Activated CD4-positive, alpha-beta T cell treated with anti-CD3 and anti-CD28 coated beads, Interleukin-2, Interleukin-6, amounts not matched to agents 100 ng/mL and 50 ng/mL, durations not matched to agents 16 hours and 8 hours (primary cell): ENCODE data around the gene CD34.
"Not testable (repeated sequence)": the region's sequence is repeated elsewhere in the genome, so short reads cannot be mapped to it uniquely, and the experiment has no call there.

ENCODE experiments used
- DNase-seq: peaks from one replicate; pipeline ENCODE4 v3.0.0-alpha.2; 2020

CD34 gene, protein sequence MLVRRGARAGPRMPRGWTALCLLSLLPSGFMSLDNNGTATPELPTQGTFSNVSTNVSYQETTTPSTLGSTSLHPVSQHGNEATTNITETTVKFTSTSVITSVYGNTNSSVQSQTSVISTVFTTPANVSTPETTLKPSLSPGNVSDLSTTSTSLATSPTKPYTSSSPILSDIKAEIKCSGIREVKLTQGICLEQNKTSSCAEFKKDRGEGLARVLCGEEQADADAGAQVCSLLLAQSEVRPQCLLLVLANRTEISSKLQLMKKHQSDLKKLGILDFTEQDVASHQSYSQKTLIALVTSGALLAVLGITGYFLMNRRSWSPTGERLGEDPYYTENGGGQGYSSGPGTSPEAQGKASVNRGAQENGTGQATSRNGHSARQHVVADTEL

DNA sequence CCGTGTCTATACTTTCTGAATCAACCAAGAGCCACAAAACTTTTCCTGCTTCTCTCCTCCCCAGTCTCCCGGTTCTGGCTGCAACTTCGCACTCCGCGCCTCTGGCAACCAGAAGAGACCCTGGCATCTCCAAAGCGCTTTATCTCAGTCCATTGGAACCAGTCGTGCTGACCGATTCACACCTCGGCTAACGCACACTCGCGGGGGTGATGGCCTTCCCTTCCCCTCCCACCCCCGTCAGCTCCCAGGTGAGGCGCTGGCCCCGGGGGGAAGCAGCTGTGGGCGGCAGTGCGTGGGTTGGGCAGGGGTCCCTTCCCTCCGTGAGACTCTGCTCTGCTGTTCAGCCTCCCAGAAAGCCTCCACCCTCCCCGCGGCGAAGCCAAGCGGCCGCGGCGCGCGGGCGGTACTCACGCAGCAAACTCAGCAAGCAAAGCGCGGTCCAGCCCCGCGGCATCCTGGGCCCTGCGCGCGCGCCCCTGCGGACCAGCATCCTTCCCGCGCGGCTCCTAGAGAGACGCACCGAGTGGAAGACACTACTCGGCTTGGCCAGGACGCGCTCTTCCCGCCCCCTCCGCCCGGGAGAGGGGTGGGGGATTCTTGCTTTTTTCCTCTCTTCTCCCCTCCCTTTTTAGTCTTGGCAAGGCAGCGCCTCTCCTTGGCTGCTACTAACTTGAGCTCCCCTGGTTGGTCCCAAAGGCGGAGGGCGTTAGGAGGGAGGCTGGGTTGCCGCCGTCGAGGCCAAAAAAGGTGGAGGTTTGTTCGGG lies at the start of gene CD34:
TSS of gene CD34 (minus strand) at position 535 of the 764 bp plus-strand sequence. CDS start at position 490, 45 bp downstream.
- peak; percentile 12 for DNase-seq

DNA sequence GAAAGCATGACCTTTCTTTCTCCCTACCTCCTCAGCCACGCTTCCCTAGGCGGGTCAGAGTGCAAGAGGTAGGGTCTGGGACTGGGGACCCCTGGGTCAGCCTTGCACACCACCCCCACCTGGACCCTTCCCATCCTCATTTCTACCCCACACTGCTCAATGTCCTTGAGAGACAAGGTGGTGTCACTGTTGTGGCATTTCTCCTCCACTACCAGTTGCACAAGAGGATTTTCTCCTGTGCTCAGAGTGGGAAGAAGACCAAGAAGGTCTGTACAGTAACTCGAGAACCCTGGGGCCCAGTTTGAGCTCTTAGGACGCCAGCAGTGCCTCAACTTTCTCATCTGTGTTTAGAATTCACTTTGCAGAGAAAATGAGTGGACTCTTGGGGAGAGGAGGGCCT lies 49.4 kb upstream of the CD34 start:
- DNase-seq, result no peak

DNA sequence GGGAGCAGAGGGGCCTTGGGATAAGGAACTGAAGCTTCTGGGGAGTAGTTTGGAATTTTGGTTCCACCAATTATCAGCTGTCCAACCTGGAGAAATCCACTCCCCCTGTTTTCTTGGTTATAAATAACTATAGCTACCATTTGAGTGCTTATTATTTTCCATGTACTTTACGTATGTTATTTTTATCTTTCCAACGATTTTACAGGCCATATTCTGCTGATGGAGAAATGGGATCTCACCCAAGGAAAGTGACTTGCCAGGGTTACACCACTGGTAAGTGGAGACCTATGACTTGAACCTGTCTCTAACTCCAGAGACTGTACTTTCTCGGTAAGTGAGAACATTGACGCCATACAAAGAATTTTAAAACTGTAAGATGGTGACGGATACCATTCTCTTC lies 49.0 kb upstream of the CD34 start:
- DNase-seq, result no peak

DNA sequence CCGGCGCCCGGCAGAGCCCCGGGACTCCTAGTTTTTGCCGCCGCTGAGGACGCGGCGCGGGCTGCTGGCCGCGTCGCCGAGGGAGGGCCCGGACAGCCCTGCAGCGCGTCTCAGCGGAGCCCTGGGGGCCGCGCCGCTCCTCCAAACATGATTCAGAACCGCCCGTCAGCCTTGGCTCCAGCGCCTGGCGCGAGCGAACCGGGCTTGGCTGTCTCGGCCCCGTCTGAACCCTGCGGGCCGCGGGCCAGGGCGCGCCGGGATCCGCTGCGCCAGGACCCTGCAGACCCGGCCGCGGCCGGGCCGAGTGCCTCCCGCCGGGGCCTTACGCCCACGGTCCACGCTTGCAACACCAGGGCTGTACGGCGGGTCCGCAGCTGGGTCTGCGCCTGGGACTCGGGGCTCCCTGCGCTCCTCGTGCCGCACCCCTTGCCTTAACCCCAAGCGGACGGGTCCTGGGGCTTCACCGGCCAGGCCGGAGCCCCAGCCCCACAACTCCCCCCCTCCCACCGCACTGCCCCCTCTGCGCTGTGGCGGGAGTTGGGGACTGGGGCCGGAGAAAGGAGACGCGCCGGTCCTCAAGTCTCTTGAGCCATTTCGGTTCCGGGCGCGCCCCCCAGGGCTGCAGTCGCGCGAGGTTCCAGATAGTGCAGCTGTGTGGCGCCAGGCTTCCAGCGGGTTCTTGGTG lies 48.4 kb upstream of the CD34 start:
- no peak for DNase-seq

DNA sequence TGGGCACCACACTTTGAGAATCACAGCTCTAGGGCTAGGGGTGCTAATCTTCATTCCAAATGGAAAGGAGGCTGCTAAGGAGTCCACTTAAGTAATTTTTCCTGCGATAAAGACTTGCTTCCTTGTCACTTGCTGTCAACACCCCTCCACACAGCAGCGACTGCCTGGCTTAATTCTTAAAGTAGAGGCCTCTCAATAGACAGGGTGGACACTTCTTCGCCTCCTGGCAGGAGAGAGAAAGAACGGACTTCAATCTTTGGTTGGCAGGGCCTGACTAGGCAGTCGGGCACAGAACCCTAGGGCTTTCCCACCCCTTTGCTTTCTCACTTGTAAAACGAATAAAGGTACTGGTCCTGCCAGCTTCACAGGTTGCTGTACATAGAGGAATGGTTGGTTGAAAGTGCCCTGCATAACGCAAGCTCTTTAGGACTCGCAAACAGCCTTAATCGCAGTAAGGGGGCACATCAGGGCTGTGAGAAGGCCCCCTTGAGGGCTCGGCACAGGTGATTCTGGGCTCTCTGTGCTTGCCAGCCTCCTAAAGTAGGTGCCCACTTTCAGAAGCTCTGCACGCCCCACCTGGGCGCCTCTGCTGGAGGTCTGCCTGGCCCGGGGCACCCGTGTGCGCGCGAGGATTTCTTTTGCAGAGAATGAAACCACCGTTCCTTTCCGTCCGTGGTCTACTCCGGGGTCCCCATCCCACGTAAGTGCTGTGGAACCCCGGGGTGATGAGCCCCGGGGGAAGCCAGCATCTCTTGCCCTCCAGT lies 47.6 kb upstream of the CD34 start:
- DNase-seq, result no peak

DNA sequence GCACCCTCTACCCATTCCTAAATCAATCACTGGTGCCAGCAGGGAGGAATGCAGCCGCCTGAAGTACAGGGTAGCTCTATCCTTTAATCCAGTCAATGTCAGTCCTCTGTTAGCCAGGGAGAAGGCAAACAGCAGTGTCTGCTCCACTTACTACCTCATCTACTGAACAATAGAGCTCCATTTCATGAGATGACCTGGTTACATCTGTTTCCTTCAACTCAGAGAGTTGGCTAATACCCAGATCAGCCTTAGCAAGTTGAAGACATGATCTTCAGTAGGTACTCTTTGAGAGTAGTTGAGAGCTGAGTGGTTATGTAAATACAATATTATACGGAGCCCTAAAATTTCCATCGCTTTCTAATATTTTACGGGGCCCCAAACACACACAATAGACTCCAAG lies 46.1 kb upstream of the CD34 start:
- DNase-seq, result no peak

DNA sequence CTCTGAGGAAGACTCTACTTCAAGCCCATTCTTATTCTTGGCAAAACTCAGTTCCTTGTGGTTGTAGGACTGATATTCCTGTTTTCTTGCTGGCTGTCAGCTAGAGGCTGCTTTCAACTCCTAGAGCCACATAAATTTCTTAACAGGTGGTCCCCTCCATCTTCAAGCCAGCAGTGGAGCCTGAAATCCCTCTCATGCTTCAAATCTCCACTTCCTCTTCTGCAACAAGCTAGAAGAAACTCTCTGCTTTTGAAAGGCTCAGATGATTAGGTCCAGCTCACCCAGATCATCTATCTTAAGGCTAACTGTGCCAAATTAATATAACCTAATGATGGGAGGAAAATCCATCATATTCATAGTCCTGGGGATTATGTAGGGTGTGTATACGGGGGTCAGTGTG lies 43.2 kb upstream of the CD34 start:
- DNase-seq, result no peak

DNA sequence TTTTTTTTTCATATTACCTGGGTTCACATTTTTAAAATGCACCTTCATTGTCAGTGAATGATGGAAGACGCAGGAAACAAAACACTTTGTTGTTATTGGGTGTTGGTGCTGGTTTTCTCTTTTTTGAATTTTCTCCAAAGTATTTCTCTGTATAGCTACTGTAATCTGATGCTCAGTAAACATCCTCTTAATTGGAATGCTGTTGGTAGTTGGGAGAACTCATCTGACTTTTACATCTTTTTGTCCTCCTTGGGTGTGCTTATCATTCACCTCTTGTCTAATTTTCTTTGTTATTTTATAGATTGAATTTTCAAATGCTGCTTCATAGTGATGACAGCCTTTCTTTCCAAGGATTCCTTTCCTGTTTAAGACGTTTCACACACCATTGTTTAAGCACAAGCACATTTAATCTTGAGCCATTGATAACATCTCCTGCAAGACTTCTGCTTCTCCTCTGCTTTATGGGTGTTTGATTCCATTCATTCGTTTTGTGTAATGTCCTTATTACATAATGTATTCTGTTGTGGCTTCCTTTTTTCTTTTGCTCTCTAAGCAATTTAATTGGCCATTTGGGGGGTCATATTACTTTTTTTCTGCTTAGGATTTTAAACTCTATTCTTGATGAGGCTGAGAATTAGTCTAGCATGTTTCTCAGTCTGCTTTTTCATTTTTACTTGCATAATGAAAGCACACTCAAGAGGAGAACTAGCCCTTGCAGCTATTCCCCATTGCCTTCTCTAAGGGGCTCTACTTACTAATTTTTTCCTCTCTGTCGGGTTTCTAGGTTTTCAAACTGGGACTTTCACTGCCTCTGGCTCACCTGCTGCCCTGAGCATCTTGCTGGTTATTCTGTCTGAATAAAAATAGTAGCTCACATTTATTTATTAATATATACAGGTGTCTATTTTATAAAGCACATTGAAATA lies 42.0 kb upstream of the CD34 start:
- DNase-seq, result no peak

DNA sequence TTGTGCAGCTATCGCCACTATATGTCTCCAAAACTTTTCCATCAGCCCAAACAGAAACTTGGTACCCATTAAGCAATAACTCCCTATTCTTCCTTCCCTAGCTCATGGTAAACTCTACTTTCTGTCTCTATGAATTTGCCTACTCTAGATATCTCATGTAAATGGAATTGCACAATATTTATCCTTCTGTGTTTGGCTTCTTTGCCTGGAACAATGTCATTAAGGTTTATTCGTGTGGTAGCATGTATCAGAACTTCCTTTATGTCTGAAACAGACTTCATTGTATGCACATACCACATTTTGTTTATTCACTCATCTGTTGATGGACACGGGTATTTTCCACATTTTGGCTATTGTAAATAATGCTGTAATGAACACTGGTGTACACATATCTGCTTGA lies 40.7 kb upstream of the CD34 start:
- no peak for DNase-seq

DNA sequence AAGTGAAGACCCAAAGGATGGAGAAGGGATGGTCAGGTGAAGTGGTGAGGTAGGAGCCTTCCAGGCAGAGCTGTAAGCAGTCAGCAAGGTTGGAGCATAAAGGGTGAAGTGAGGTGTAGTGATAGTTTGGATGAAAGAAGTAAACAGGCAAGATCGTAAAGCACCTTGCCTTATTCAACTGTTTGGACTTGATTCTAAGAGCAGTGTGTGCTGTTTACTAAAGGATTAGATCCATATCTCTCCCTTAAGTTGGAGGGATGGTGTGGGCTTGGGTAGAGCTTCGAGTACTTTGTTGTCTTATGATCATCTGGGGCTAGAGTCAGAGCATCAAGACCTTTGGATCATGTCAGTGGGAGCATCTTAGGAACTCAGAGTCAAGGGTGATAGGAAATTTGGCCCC lies 39.8 kb upstream of the CD34 start:
- DNase-seq, result no peak

DNA sequence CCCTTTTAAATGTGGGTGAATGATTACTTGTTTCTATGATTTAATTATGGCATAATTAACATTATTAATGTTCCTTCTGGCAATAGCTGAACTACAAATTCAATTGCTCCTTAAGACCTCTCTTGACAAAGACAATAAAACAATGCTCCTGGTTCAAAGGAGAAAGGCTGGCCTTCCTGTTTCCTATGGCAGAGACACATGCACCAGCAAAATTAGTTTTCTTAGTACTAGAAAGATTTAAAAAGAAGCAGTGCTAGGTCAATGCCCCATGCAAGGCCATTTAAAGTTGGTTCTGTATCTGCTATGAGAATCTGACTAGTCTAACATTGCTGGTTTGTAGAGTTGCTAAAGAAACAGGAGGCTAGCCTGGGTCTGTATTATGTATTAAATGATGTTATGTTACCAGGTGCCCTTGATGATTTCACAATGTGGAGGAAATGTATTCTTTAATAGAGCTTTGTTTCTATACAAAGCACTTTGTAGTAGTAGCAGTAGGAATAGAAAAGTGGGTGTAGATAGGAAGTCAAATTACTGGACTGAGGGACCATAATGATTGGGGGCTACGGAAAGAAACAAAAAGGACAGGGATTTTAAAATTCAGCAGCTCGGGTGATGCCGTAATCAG lies 38.8 kb upstream of the CD34 start:
- DNase-seq, result no peak

DNA sequence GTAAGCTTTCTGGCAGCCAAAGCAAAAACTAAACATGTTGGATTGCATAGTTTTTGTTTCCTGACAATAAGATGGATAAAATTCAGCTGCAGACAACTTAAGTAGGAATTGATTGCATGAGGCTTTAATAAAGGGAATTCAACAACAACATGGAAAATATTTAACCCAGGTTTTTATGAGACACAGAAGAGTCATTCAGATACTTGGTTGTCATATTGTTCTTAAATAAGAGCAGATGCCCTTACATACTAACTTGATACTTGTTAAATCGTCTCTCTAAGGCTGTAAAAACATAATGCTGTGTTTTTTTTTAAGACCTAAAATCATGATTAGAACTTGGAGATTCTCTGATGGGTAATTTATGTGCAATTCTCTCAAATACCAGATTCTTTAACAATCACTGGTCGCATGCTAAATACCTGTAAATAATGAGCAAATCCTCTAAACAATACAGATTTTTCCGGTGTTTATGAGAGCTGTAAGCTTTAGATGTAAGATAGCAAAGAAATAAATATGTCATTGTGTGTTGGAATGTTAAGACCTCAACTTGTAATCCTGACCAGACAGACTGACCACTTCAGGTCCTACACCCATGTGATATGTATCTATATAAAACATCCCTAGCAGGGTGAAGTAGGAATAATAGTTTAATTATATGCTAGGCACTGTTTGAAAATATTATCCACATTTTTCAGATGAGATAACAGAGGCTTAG lies 37.8 kb upstream of the CD34 start:
- DNase-seq, result no peak

DNA sequence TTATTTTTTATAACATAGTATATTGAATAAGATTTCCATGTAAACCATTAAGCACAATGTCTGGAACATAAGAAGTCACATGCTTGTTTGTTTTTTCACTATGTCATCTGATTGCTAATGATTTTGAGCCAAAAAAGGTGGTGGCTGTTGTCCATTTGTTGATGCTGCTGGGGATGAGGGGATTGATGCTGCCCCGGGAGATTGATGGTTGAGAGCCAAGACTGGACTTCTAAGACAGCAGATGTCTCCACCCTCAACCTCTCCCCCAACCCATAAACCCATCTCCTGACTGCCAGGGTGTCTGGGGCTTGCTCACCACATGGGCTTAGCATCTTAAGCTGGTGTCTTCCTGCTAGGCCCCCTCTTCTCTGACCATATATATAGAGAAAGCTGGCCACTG lies 35.8 kb upstream of the CD34 start:
- DNase-seq, result no peak

DNA sequence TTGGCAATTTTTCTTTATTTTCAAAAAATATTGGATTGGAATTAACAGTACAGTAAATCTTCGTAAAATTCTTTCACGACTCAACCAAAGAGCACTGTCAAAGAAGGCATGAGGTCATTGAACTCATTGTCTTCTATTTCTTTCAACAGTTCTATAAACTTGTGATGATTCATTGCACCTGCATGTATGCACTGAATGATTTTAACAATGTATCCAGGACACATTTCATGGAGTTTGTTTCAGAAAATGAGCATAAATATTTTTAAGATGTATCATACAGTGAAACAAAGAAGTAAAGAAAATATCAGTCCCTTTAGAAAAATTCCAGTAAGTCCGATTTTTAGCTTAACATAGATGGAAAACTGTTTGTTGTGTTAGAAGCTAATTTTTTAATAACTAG lies 33.6 kb upstream of the CD34 start:
- no peak for DNase-seq

DNA sequence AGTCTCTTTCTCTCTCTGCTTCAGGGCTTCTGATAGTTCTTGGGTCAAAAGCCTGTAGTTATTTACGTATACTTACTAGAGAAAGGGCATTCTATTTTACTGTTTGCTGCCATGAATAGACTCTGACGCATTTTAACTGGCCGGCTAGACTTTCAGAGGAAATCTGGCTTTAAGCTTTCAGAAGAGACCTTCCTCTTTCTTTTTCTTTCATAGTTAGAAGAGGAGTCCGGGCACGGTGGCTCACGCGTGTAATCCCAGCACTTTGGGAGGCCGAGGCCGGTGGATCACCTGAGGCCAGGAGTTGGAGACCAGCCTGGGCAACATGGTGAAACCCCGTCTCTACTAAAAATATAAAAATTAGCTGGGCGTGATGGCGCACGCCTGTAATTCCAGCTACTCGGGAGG lies 31.4 kb upstream of the CD34 start:
- DNase-seq, result not testable (repeated sequence)

DNA sequence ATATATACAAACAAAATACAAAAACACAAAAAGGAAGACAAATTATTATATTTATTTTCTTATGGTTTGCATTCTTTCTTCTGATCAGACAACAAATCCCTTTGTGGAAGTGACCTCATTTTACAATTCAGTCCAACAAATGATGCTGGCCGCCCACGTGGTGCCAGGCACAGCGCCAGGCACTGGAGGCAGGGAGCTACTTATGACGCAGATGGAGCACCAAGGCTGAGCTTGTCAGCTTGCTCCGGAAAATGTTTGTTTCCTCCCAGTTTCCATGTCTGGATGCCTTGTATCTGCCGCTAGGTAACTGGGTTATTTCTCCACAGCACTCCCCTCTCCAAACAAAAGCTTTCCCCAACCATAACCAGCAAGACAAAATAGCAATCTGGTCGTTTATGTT lies 30.7 kb upstream of the CD34 start:
- DNase-seq, result no peak

DNA sequence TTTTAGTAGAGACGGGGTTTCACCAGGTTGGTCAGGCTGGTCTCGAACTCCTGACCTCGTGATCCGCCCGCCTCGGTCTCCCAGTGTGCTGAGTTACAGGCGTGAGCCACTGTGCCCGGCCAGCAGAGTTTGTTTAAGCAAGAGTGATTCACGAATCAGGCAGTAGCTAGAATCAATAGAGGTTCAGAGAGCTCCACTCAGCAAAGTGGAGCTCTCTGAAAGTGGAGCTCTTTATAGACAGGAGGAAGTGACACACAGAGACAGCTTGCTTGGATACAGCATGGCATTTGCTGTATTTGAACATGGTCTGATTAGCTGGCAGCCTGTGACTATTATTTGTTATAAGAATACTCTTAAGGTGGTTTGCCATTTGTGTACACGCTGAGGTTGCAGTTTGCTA lies 27.1 kb upstream of the CD34 start:
- DNase-seq, result no peak

DNA sequence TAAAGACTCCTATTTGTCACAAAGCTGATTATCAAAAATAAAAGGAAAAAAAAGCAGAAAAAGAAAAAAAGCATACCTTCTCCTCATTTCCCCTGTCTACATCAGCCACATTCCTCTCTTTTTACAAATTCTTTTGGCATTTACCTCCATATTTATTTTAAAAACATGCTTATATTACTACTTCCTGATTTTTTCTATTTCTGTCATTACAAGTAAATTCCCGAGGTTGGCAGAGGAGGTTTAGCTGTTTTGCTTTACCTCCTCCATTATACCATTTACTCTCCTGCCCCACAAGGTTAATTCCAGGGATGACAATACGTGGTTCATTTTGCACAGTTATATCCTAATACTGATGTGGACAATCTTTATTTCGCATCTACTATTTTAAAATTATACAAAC lies 26.3 kb upstream of the CD34 start:
- DNase-seq, result no peak

DNA sequence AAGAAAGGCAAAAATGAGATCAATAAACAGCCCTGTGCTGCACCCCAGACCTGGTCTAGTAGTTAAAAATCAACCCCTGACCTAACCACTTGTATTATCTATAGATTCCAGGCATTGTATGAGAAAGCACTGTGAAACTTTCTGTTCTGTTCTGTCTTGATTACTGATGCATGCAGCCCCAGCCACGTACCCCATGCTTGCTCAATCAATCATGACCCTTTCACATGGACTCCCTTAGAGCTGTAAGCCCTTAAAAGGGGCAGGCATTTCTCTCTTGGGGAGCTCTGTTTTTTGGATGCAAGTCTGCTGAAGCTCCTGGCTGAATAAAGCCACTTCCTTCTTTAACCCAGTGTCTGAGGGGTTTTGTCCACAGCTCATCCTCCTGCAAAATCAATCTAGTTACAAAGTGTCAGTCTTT lies 24.2 kb upstream of the CD34 start:
- DNase-seq, result no peak

DNA sequence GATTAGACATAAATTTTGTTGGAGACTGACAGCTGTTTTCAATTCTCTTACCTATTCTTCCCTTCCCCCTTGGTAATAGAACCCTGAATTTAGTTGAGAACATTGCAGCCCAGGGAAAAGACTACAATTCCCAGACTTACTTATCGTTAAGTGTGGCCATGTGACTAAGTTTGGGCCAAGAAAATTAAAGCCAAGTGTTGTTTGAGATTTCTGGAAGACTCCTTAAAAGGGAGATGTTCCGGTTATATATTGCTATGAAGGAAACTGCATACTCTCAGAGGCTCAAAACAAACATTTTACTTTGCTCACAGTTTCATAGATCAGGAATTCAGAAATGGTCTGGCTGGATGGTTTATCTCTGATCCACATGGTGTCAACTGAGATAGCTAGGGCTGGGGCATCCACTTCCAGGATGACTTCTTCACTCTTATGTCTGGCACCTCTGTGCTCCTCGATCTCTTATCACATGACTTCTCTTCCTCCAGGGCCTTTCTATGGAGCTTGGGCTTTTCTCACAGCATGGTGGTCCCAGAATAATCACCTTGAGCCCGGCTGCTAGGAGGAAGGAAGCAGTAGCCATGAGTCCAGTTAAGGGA lies 22.4 kb upstream of the CD34 start:
- no peak for DNase-seq
